Hematopoietic multipotent progenitor cell treated with erythropoietin and hydrocortisone succinate and interleukin-3 and kit ligand, for 8 days (in vitro differentiated cells): ENCODE results near the gene CNGA4.
"Not testable (repeated sequence)": the region's sequence is repeated elsewhere in the genome, so short reads cannot be mapped to it uniquely, and the experiment has no call there.

Experiments
- DNase-seq: peaks from one replicate; pipeline ENCODE4 v3.0.0-alpha.2; 2015

The CNGA4 gene

DNA sequence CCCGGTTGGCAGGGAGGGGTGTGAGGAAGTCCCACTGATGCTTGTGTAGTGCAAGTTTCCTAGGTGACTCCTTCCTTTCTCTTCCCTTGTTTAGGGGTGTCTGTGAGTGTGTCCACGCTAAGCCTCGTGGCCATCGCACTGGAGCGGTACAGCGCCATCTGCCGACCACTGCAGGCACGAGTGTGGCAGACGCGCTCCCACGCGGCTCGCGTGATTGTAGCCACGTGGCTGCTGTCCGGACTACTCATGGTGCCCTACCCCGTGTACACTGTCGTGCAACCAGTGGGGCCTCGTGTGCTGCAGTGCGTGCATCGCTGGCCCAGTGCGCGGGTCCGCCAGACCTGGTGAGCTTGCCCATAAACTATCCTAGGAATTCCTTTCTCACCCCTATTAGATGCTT, 31.1 kb downstream of the CNGA4 start:
- peak; percentile 24 for DNase-seq

GRCh38 chr11:6270584-6271246, 31.8 kb downstream of the CNGA4 start:
- no peak for DNase-seq

DNA sequence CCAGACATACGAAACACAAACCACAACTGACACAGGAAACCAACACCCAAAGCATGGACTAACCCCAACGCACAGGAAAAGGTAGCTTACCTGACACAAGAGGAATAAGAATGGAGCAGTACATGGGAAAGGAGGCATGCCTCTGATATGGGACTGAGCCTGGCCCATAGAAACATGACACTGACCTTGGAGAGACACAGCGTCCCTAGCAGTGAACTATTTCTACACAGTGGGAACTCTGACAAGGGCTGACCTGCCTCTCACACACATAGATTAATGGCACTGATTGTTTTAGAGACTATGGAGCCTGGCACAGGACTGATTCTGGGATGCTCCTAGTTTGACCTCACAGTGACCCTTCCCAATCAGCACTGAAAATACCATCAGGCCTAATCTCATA, 32.7 kb downstream of the CNGA4 start:
- DNase-seq = no peak

GRCh38 chr11:6273188-6273587, 34.3 kb downstream of the CNGA4 start:
- DNase-seq = no peak

DNA sequence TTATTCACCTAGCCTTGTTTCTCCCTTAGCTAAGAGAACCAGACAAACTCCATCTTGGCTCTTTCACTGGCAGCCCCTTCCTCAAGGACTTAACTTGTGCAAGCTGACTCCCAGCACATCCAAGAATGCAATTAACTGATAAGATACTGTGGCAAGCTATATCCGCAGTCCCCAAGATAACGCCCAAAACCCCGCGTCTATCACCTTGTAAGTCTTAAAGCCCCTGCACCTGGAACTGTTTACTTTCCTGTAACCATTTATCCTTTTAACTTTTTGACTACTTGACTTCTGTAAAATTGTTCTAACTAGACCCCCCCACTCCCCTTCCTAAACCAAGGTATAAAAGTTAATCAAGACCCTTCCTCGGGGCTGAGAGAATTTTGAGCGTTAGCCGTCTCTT, 41.9 kb downstream of the CNGA4 start:
- not testable (repeated sequence) for DNase-seq

GRCh38 chr11:6283453-6284023, 44.6 kb downstream of the CNGA4 start:
- no peak for DNase-seq

DNA sequence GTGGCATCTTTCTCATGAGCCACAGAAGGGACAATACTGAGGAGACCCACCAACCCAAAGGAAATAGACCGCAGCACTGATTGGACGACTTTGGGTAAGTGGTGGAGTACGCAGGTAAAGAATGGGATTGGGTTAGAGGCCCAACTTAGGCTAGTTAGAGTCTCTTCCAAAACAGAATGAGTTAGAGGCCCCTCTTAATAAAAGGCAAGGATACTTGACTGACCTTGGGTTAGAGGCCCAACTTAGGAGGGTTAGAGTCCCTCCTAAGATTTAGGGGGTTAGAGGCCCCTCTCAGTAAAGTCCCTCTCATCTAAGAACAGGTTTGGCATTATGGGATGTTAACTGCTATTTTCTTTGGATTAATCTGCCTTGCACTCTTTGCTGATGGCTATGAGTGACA, 45.4 kb downstream of the CNGA4 start:
- no peak for DNase-seq

- no peak for DNase-seq
Observed at GRCh38 chr11:6285019-6285418, 46.1 kb downstream of the CNGA4 start.
